Hematopoietic multipotent progenitor cell treated with erythropoietin and hydrocortisone succinate and interleukin-3 and kit ligand, for 6 days (in vitro differentiated cells): Measurements from ENCODE around the gene DIP2B.
A peak's percentile ranks its signal among the peaks of the same experiment; 100 is the strongest.
"Not testable (repeated sequence)": the region's sequence is repeated elsewhere in the genome, so short reads cannot be mapped to it uniquely, and the experiment has no call there.

Experiments
- DNase-seq: peaks from one replicate; pipeline ENCODE4 v3.0.0-alpha.2; 2015

Gene DIP2B

GRCh38 chr12:50504798-50505674 lies at the start of gene DIP2B:
DIP2B (plus strand) TSS chr12:50504985; CDS start chr12:50505141, 156 bp downstream.
- peak; percentile 97 for DNase-seq

- no peak for DNase-seq
These were observed 46.2 kb upstream of the DIP2B start for GRCh38 chr12:50458606-50459005.

- DNase-seq: peak; percentile 20
These were observed 37.3 kb upstream of the DIP2B start for GRCh38 chr12:50467439-50467838.

- DNase-seq: no peak
These were observed 27.4 kb upstream of the DIP2B start for GRCh38 chr12:50477241-50477832.

- no peak for DNase-seq
These were observed 22.2 kb upstream of the DIP2B start for GRCh38 chr12:50482571-50482970.

GRCh38 chr12:50483488-50483887 lies 21.3 kb upstream of the DIP2B start:
- no peak for DNase-seq

GRCh38 chr12:50488801-50489200 lies 16.0 kb upstream of the DIP2B start:
- no peak for DNase-seq

GRCh38 chr12:50498119-50498518 lies 6.7 kb upstream of the DIP2B start:
- not testable (repeated sequence) for DNase-seq

GRCh38 chr12:50505675-50506530 lies 1.1 kb downstream of the DIP2B start:
- peak; percentile 75 for DNase-seq

- DNase-seq: no peak
These were observed 2.1 kb downstream of the DIP2B start for GRCh38 chr12:50506753-50507473.

- DNase-seq: no peak
These were observed 2.7 kb downstream of the DIP2B start for GRCh38 chr12:50507474-50507838.

- no peak for DNase-seq
These were observed 3.1 kb downstream of the DIP2B start for GRCh38 chr12:50507930-50508329.

GRCh38 chr12:50508414-50508813 lies 3.6 kb downstream of the DIP2B start:
- DNase-seq: no peak

- DNase-seq: peak; percentile 61
These were observed 4.3 kb downstream of the DIP2B start for GRCh38 chr12:50508970-50509663.

- DNase-seq: no peak
These were observed 9.9 kb downstream of the DIP2B start for GRCh38 chr12:50514526-50515276.

- peak; percentile 65 for DNase-seq
These were observed 10.8 kb downstream of the DIP2B start for GRCh38 chr12:50515587-50515986.

GRCh38 chr12:50517421-50518048 lies 12.8 kb downstream of the DIP2B start:
- peak; percentile 68 for DNase-seq

- DNase-seq: no peak
These were observed 13.3 kb downstream of the DIP2B start for GRCh38 chr12:50518090-50518489.

GRCh38 chr12:50519353-50519752 lies 14.6 kb downstream of the DIP2B start:
- DNase-seq: no peak

GRCh38 chr12:50520416-50521207 lies 15.8 kb downstream of the DIP2B start:
- DNase-seq: no peak
